NCI-H1105 treated with DMSO at 0.1 percent for 48 hours (cell line): ENCODE data around the gene MAPK6.
"Not testable (repeated sequence)": the region's sequence is repeated elsewhere in the genome, so short reads cannot be mapped to it uniquely, and the experiment has no call there.

Source experiments
- DNase-seq: peaks from one replicate; lab custom pipeline; 2025; lab: John Stamatoyannopoulos, UW

Gene MAPK6

GRCh38 chr15:52042051-52042851 is 23.2 kb downstream of the MAPK6 start:
- DNase-seq, result no peak

GRCh38 chr15:52045795-52046298 is 26.8 kb downstream of the MAPK6 start:
- not testable (repeated sequence) for DNase-seq

GRCh38 chr15:52046552-52046951 is 27.5 kb downstream of the MAPK6 start:
- DNase-seq, result not testable (repeated sequence)

GRCh38 chr15:52050416-52050815 is 31.4 kb downstream of the MAPK6 start:
- no peak for DNase-seq

GRCh38 chr15:52052066-52052935 is 33.3 kb downstream of the MAPK6 start:
- no peak for DNase-seq

- DNase-seq, result no peak
These were observed 35.4 kb downstream of the MAPK6 start for GRCh38 chr15:52054381-52054780.

- not testable (repeated sequence) for DNase-seq
These were observed 35.8 kb downstream of the MAPK6 start for GRCh38 chr15:52054858-52055257.

- DNase-seq, result no peak
These were observed 37.0 kb downstream of the MAPK6 start for GRCh38 chr15:52056001-52056400.

- no peak for DNase-seq
These were observed 37.5 kb downstream of the MAPK6 start for GRCh38 chr15:52056496-52056895.

- no peak for DNase-seq
These were observed 39.0 kb downstream of the MAPK6 start for GRCh38 chr15:52057996-52058395.

GRCh38 chr15:52060501-52060900 is 41.5 kb downstream of the MAPK6 start:
- DNase-seq, result no peak

GRCh38 chr15:52066842-52067544 is 48.0 kb downstream of the MAPK6 start:
- DNase-seq, result no peak

GRCh38 chr15:52067545-52067926 is 48.5 kb downstream of the MAPK6 start:
- no peak for DNase-seq

- no peak for DNase-seq
These were observed 49.1 kb downstream of the MAPK6 start for GRCh38 chr15:52068004-52068615.

- DNase-seq, result no peak
These were observed 50.5 kb downstream of the MAPK6 start for GRCh38 chr15:52069559-52069958.

GRCh38 chr15:52071570-52071969 is 52.6 kb downstream of the MAPK6 start:
- no peak for DNase-seq

- DNase-seq, result no peak
These were observed 58.1 kb downstream of the MAPK6 start for GRCh38 chr15:52076889-52077781.

GRCh38 chr15:52078197-52078875 is 59.3 kb downstream of the MAPK6 start:
- no peak for DNase-seq

GRCh38 chr15:52078876-52079700 is 60.1 kb downstream of the MAPK6 start:
- no peak for DNase-seq
